A549 (cell line): ENCODE data around the gene TUT7.

Experiments used
- CTCF ChIP-seq: fragments of >200 bp; sonication (Bioruptor Twin); formaldehyde crosslinking; IDR thresholded peaks from 3 replicates; pipeline ENCODE4 v1.5.1; 2016
- EHMT2 ChIP-seq: fragments of 200-600 bp; sonication (generic); IDR thresholded peaks from 2 replicates; pipeline ENCODE4 v1.6.1; 2016; ENCODE audit warnings: antibody characterized with exemption, low read depth, mild to moderate bottlenecking, moderate library complexity
- ELK1 ChIP-seq: fragments of 150-350 bp; IDR thresholded peaks from 2 replicates; pipeline ENCODE4 v1.6.1; 2014; ENCODE audit warnings: low read depth, mild to moderate bottlenecking, low read length
- EP300 ChIP-seq, 2 experiments: fragments of >200 bp; sonication (Bioruptor Twin); formaldehyde crosslinking; IDR thresholded peaks; 2 replicates in 1 of 2; 3 replicates in 1 of 2; pipeline ENCODE4 v1.6.1; 2016 to 2017
- MYC ChIP-seq: IDR thresholded peaks from 2 replicates; pipeline ENCODE4 v1.6.1; 2012; ENCODE audit warnings: mild to moderate bottlenecking, inconsistent platforms, low read length, improper control_type of control experiment, borderline replicate concordance

DNA sequence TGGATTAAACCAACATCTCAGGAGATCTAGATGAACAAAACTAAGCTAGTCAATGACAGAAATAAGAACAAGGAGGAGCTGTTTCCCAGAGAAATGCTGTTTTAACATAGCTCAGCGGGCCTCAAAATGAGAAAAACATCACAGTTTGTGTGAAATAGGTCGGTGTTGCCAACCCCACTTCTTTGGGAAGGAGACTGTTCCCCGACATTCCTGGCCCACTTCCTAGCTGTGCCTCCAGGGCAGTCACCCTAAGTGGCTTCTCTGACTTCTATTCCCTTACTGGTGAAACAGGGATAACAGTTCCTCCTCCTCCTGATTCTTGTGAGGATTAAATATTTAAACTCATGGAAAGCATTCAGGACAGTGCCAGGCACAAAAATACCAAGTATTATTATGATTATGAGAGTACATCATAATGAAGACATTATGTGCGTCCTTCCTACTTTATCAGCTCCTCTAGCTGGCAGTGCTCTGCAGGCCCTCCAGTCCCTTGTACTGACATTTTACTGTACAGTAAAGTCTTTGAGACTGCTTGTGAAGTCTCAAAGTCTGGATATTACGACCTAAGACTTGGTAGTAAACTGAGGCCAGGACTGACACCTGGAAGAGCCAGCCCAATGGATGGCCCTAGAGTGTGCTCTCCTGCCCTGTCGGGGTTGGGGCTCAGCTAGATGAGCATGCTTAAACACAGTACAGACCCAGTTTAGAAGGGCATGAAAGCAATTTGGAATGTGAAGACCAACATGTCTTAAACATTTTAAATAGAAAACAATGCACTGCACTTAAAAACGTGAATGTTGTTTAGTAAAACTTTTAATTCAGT lies 79.2 kb downstream of the TUT7 start:
- no peak for TF ChIP-seq CTCF
- TF ChIP-seq EP300 (IDR thresholded peaks at IDR 0.05): no peak
- no peak for TF ChIP-seq ELK1
- no peak for TF ChIP-seq MYC
- no peak for TF ChIP-seq EHMT2
